RWPE1 (cell line): Measurements from ENCODE around the gene PQBP1.

Experiments
- CTCF ChIA-PET: fragments of 350-600 bp; sonication (Branson Sonifier 250); formaldehyde crosslinking; extraction: SDS; loops from one replicate; lab custom pipeline; 2021; lab: Yijun Ruan, JAX
- POLR2A ChIA-PET: fragments of 400-600 bp; formaldehyde crosslinking; extraction: SDS; loops from one replicate; lab custom pipeline; 2020; ENCODE audit warnings: antibody characterized with exemption; ENCODE audit not compliant: low non-redundant PET; lab: Yijun Ruan, JAX
- DNase-seq: peaks from one replicate; pipeline ENCODE4 v3.0.0; 2012; ENCODE audit warnings: low spot score
- H3K27ac ChIP-seq: fragments of 450-650 bp; 2 replicates; pipeline ENCODE4 v1.5.1; 2017
- CTCF ChIP-seq: fragments of 450-650 bp; conservative IDR thresholded peaks from 2 replicates; pipeline ENCODE4 v1.5.1; 2017; ENCODE audit warnings: low read depth, mild to moderate bottlenecking

The PQBP1 gene

DNA sequence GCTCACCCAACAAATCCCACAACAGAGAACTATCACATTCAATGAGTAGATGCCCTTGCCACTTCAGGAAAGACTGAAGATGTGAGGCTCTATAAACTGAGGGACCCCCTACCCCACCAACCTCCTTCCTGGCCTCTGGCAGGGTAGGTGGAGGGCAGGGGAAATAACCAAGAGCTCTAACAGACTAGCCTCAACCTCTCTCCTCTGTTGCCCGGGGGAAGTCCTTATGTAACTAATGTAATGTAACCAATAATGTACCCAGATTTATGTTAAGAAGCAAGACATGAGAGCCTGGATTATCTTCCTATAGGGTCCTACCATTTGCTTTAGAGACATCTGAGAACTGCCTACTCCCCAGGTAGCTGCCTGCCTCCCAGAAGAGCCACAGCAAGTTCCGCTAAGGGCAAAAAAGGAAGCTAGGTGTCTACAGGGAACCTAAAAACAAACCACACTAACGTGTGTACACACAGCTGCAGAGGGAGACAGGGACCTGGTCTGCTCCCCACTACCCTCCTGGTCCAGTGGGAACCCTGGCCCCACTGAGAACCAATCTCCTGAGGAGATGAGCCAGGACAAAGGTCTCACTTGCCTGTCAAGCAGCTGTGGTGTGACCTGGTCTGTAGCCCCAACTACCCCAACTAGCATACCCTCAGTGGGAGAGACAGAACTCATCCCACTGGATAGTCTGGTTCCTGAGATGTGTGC is 41.9 kb downstream of the PQBP1 start:
- ChIA-PET POLR2A (no interaction called here), CTCF (no interaction called here)
- no peak for TF ChIP-seq CTCF
- H3K27ac ChIP-seq = no peak overlapping the region
- no peak for DNase-seq

DNA sequence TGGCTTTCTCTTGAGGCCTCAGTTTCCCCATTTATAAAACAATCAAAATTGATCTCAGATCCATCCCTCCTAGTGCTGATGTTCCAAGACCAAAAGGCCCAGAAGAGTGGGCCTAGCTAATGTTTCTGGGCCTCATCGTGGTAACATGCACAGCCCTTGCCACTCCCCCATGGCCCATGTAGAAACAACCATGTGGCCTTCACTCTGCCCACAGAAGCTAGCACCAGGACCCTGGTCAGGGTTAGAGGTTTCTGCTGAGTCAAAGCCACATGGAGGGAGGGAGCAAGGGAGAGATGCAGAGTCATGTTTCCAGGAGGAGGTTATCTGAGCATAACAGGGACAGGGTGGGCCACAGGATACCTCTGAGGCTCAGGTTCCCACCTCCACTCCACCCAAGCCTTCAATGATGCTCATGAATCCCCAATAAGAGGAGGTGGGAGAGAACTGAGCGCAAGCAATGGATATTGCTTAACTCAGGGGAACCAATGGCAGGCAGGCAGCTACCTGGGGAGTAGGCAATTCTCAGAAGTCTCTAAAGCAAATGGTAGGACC is 42.8 kb downstream of the PQBP1 start:
- TF ChIP-seq CTCF = no peak
- ChIA-PET CTCF (no interaction called here), POLR2A (no interaction called here)
- no peak overlapping the region for H3K27ac ChIP-seq
- DNase-seq = no peak

DNA sequence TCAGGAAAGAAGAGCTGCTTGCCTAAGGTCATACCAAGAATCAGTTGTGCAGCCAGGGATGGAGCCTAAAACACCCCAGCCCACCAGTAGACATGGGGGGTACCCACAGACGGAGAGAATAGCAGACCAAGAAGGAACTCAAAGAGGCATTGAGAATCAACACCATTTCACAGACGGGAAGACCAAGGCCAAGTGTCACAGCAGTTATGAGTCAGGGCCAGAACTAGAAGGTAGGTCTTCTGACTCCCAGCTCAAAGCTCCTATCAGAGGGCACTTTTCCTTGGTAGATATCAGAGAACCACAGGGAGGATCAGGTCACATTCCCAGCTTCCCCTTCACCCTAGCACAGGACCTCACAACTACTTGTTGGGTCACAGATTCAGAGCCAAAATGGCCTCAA is 45.2 kb downstream of the PQBP1 start:
- DNase-seq = no peak
- TF ChIP-seq CTCF = no peak
- ChIA-PET POLR2A (no interaction called here), CTCF (no interaction called here)
- H3K27ac ChIP-seq = no peak overlapping the region

DNA sequence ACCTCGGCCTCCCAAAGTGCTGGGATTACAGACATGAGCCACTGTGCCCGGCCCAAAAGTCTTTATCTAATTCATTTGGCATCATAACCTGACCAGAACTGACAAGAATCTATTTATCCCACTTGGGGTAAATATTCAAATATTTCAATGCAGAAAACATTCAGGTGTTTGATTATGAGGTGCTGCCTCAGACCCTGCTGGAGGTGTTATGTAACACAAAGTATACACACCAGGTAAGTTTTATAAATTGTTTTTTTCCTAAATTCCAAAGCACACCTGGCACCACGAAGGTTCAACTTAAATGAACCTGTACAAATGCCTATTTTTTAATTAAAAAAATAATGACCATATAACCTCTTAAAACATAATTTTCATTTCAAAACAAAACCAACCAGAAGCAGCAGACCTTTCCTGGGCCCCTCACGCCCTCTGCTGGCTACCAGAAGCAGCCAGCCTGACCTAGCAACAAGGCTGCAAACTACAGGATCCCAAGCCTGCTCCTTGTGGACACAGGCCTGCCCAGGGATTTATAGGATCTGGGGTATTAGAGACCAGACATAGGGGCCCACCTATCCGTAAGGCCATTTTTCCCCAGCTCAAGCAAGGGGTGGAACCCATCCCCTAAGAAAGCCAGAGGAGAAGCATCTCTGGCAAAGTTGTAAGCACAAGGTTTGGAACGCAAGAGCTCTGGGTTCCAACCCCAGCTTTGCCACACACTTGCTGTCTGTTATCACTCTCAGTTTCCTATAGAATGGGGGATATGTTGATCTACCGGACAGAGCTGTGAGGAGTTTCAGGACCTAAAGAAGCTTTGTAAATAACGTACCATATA is 48.0 kb downstream of the PQBP1 start:
- CTCF ChIA-PET = interaction anchor here (0.9 to 1.0 kb wide), 2 partner anchors 9 to 1578 kb away, joined by 3 read pairs; no protein-coding TSS in a partner anchor

DNA sequence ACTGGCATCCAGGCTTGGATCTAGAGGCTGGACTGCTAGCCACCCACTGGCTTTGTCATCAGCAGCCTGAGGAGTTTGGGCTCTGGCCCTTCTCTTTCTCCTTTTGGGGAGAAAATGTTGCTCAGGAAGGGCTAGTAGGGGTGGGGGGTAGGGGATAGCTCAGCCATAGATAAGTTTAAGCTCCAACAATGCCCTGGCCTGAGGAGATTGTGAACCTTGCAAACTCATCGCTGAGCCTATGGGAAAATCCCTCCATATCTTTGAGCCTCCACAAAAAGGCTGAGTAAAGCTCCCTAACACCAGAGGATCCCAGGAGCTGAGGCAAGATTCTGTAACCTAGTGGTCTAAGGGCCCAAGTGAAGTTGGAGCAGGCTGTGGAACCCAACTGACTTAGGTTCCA is 50.9 kb downstream of the PQBP1 start:
- CTCF ChIA-PET = interaction anchor here (0.6 kb wide), 1 partner anchor 355 kb away, joined by 3 read pairs; no protein-coding TSS in a partner anchor
- POLR2A ChIA-PET = no interaction called here
- no peak for TF ChIP-seq CTCF
- no peak for DNase-seq
- H3K27ac ChIP-seq = no peak overlapping the region

More for the DNA sequence above, 48.0 kb downstream of the PQBP1 start:
- POLR2A ChIA-PET = no interaction called here
- peak; percentile 26 for DNase-seq
- no peak overlapping the region for H3K27ac ChIP-seq
- TF ChIP-seq CTCF = peak; percentile 75
